Measurements from ENCODE around the gene MAPKAP1.

Gene MAPKAP1

DNA sequence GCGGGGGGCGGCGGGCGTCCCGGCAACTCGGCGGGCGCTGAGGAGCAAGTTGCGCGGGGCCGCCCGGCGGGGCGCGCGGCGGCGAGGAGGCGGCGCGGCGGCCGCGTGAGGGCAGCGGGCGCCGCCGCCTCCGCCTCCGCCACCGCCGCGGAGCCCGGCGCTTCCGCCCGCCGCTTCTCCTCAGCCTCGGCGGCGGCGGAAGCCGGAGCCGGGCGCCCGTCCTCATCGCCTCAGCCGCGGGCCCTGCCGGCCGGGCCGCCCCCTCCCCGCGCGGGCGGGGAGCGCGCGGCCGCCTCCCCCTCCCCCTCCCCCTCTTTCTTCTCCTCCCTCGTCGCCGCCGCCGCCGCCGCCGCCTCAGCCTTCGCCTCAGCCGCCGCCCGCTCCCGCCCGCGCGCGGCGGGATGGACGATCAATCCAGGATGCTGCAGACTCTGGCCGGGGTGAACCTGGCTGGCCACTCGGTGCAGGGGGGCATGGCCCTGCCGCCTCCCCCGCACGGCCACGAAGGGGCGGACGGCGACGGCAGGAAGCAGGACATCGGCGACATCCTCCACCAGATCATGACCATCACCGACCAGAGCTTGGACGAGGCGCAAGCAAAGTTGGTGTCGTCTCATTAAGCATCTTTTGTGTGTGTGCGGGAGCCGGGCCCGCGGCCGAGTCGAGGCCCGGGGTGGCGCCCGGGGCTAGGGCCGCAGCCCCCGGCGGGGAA, 40.2 kb upstream of the MAPKAP1 start, which contains the start of gene PBX3:
PBX3 (plus strand) TSS at position 321 of the 712 bp plus-strand sequence.
- Histone ChIP-seq H3K4me1 (ENCODE audit: control insufficient read depth, low read depth, low read length) (peaks cover 41% of the 10 kb centered on the region), H3K27ac (ENCODE audit: low read length) (no peak within 1 kb of the TSS), H3K9me3 (ENCODE audit: control insufficient read depth, low read depth, low read length) (no peaks in the 10 kb centered on the region), H3K4me3 (ENCODE audit: low read length) (peak within 1 kb of the TSS; percentile 93), H3K9ac (ENCODE audit: low read length) (peak within 1 kb of the TSS; percentile 62), H3K27me3 (ENCODE audit: control insufficient read depth, insufficient read depth, low read length) (peaks cover 15% of the 10 kb centered on the region), H3K36me3 (ENCODE audit: control insufficient read depth, low read depth, low read length) (peaks cover 15% of the 10 kb centered on the region)

DNA sequence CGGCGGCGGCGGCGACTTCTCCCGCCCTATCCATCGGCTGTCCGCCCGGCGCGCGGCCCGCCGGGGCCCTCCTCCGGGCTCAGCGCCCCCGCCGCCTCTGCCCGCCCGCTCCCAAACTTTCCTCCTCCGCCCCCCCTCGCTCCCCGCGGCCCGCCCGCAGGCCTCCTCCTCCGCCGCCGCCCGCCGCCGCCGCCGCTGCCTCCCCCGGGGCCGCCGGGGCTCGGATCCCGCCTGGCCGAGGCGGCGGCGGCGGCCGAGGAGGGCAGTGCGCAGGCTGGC, 39.7 kb upstream of the MAPKAP1 start:
- peak overlapping the region; percentile 35 for H3K4me3 ChIP-seq (ENCODE audit: low read length)
- H3K4me1 ChIP-seq (ENCODE audit: control insufficient read depth, low read depth, low read length) = peaks cover 36% of the 10 kb centered on the region
- H3K9ac ChIP-seq (ENCODE audit: low read length) = no peak overlapping the region
- peaks cover 15% of the 10 kb centered on the region for H3K36me3 ChIP-seq (ENCODE audit: control insufficient read depth, low read depth, low read length)
- H3K27me3 ChIP-seq (ENCODE audit: control insufficient read depth, insufficient read depth, low read length) = peaks cover 15% of the 10 kb centered on the region
- no peak overlapping the region for H3K27ac ChIP-seq (ENCODE audit: low read length)
- no peaks in the 10 kb centered on the region for H3K9me3 ChIP-seq (ENCODE audit: control insufficient read depth, low read depth, low read length)

DNA sequence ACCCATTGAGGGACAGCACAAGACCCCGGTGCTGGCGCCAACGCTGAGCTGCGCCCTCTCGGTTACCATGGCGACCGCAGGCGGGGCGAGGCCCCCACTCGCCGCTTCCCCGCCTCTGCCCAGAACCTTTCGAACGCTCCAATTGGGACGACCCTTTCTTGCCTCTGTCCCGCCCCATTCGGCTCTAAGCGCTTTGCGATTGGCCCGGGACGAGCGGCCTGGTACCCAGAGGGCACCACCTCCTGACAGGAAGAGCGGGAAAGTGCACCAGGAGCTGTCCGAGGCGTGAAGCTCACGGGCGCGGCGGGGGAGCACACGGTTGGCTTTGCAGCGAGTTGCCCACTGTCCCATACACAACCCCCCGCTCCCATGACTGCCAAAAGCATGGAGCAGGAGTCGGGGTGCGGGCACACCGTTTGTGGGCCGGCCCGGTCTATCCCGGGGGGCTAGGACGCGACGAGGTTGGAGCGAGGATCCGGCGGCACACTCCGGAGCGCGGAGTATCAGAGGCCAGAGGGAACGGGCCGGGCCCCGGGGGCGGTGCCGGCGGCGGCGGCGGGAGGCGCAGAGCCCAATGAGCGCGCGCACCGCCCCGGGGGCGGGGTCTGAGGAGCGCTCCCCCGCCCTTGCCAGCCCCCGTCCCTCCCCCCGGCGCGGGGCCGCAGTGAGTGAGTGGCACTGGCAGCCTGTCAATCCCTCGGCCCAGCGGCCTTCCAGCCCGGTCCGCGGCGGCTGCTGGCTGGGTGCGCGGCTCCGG, 39.2 kb upstream of the MAPKAP1 start:
- Histone ChIP-seq H3K4me1 (ENCODE audit: control insufficient read depth, low read depth, low read length) (peaks cover 31% of the 10 kb centered on the region), H3K27ac (ENCODE audit: low read length) (no peak overlapping the region)

DNA sequence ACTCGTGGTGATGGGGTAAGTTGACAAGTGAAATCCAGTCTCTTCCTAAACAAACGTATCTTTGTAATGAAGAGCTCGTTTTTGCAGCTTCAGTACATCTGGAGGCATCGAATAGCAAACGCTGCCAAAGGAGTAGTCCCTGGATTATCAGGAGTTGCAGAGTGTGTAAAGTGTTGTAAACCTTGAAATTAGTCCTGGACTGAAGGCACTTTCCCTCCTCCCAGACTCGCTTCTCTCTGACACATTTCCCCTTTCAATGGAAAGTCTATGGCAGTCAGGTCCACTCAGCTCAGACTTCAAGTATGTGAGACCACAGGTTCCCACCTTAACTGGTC, 38.6 kb upstream of the MAPKAP1 start:
- Histone ChIP-seq H3K9me3 (ENCODE audit: control insufficient read depth, low read depth, low read length) (no peaks in the 10 kb centered on the region), H3K4me1 (ENCODE audit: control insufficient read depth, low read depth, low read length) (peaks cover 27% of the 10 kb centered on the region), H3K4me3 (ENCODE audit: low read length) (peak overlapping the region; percentile 35), H3K27ac (ENCODE audit: low read length) (no peak overlapping the region), H3K27me3 (ENCODE audit: control insufficient read depth, insufficient read depth, low read length) (peaks cover 15% of the 10 kb centered on the region), H3K9ac (ENCODE audit: low read length) (no peak overlapping the region), H3K36me3 (ENCODE audit: control insufficient read depth, low read depth, low read length) (peaks cover 9% of the 10 kb centered on the region)

More for the DNA sequence above, 39.2 kb upstream of the MAPKAP1 start:
- Histone ChIP-seq H3K27me3 (ENCODE audit: control insufficient read depth, insufficient read depth, low read length) (peaks cover 15% of the 10 kb centered on the region), H3K4me3 (ENCODE audit: low read length) (peak overlapping the region; percentile 35), H3K9ac (ENCODE audit: low read length) (no peak overlapping the region), H3K9me3 (ENCODE audit: control insufficient read depth, low read depth, low read length) (no peaks in the 10 kb centered on the region), H3K36me3 (ENCODE audit: control insufficient read depth, low read depth, low read length) (peaks cover 11% of the 10 kb centered on the region)

DNA sequence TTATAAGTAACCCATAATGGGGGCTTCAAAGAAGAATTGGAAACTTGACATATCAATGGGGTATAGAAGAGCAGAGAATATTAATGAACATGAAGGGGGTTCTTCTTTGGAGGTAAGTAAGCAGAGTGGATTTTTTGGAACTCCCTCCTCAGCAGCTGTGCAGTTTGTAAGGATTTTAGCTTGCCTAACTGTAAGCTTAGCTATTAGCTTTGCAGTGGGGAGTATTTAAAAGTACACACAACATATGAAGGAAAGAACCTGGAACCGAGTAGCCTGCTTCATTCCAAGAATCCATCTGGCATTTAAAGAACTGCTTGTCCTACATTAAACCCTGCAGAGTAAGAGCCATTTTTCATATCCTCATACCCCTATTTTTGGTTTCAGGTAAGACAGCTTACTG, 38.0 kb upstream of the MAPKAP1 start:
- no peak overlapping the region for H3K9ac ChIP-seq (ENCODE audit: low read length)
- no peak overlapping the region for H3K4me3 ChIP-seq (ENCODE audit: low read length)
- H3K36me3 ChIP-seq (ENCODE audit: control insufficient read depth, low read depth, low read length) = peaks cover 6% of the 10 kb centered on the region
- no peak overlapping the region for H3K27ac ChIP-seq (ENCODE audit: low read length)
- H3K9me3 ChIP-seq (ENCODE audit: control insufficient read depth, low read depth, low read length) = no peaks in the 10 kb centered on the region
- H3K4me1 ChIP-seq (ENCODE audit: control insufficient read depth, low read depth, low read length) = peaks cover 21% of the 10 kb centered on the region
- H3K27me3 ChIP-seq (ENCODE audit: control insufficient read depth, insufficient read depth, low read length) = peaks cover 15% of the 10 kb centered on the region

DNA sequence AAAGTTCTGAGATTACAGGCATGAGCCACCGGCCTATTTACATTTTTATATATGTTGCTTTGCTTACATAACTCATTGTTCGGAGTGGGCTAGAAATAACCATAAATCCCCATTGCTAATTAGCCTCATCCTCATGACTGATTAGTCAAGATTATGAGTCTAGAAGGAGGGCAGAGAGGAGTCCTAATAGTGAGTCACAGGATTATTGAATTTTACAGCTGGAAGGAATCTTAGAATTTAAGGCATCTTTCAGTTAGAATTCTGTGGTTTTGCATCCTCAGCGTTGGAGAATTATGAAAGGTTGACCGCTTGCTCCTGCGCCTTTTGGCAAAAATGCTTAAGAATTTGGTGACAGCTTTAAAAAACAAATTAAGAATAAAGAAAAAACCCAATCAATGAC, 37.6 kb upstream of the MAPKAP1 start:
- no peak overlapping the region for H3K9ac ChIP-seq (ENCODE audit: low read length)
- peaks cover 2% of the 10 kb centered on the region for H3K36me3 ChIP-seq (ENCODE audit: control insufficient read depth, low read depth, low read length)
- H3K4me1 ChIP-seq (ENCODE audit: control insufficient read depth, low read depth, low read length) = peaks cover 17% of the 10 kb centered on the region
- no peaks in the 10 kb centered on the region for H3K9me3 ChIP-seq (ENCODE audit: control insufficient read depth, low read depth, low read length)
- peaks cover 15% of the 10 kb centered on the region for H3K27me3 ChIP-seq (ENCODE audit: control insufficient read depth, insufficient read depth, low read length)
- H3K27ac ChIP-seq (ENCODE audit: low read length) = no peak overlapping the region
- H3K4me3 ChIP-seq (ENCODE audit: low read length) = no peak overlapping the region

DNA sequence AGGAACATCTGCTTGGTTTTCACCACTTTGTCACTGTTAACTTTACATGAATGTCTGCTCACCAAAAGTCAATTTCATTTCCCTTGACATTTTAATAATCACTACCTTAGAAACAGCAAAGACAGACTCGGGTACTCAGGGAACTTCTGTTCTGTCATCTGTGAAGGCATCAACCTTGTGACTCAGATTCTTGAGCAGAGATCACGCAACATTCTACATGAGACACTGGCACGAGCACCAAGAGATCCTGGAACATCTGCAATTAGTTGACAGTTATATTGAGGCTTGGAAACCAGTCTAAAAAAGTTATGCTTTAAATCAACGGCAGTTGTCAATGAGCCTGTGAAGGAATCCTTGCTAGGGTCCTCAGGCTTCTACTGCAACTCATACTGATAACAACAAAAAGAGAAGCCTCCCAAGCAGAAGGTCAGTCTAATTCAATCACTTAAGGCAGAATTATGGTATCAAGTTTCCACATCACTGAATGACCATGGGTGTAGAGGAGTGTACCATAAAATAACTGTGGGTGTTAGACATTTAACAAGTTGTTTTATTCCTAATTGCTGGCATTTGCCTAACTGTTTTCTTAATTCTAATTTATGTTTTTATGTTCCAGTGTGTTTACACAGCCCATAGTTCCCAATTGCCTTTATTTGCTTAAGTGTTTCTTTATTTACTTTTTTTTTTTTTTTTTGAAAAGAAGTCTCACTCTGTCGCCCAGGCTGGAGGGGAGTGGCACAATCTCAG, 36.8 kb upstream of the MAPKAP1 start:
- Histone ChIP-seq H3K27ac (ENCODE audit: low read length) (no peak overlapping the region), H3K4me1 (ENCODE audit: control insufficient read depth, low read depth, low read length) (peaks cover 9% of the 10 kb centered on the region), H3K9me3 (ENCODE audit: control insufficient read depth, low read depth, low read length) (no peaks in the 10 kb centered on the region), H3K9ac (ENCODE audit: low read length) (no peak overlapping the region), H3K27me3 (ENCODE audit: control insufficient read depth, insufficient read depth, low read length) (peaks cover 11% of the 10 kb centered on the region), H3K36me3 (ENCODE audit: control insufficient read depth, low read depth, low read length) (no peaks in the 10 kb centered on the region), H3K4me3 (ENCODE audit: low read length) (no peak overlapping the region)

DNA sequence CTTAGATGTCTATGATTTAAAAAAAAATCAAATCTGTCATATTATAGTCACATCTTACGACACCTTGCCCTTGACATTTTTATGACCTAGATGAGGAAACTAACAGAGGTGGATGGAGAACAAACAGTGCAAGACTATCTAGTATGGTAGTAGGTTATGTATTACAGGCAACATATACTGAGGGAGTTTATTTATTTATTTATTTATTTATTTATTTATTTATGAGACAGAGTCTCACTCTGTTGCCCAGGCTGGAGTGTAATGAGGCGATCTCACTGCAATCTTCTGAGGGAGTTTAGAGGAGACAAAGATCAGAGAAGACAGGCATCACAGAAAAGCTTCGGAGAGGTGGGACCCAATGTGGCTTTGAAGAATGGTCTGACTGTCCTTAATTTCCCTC, 35.6 kb upstream of the MAPKAP1 start:
- no peaks in the 10 kb centered on the region for H3K9me3 ChIP-seq (ENCODE audit: control insufficient read depth, low read depth, low read length)
- no peaks in the 10 kb centered on the region for H3K36me3 ChIP-seq (ENCODE audit: control insufficient read depth, low read depth, low read length)
- H3K4me1 ChIP-seq (ENCODE audit: control insufficient read depth, low read depth, low read length) = peaks cover 8% of the 10 kb centered on the region
- H3K9ac ChIP-seq (ENCODE audit: low read length) = no peak overlapping the region
- peaks cover 11% of the 10 kb centered on the region for H3K27me3 ChIP-seq (ENCODE audit: control insufficient read depth, insufficient read depth, low read length)
- no peak overlapping the region for H3K4me3 ChIP-seq (ENCODE audit: low read length)
- no peak overlapping the region for H3K27ac ChIP-seq (ENCODE audit: low read length)

DNA sequence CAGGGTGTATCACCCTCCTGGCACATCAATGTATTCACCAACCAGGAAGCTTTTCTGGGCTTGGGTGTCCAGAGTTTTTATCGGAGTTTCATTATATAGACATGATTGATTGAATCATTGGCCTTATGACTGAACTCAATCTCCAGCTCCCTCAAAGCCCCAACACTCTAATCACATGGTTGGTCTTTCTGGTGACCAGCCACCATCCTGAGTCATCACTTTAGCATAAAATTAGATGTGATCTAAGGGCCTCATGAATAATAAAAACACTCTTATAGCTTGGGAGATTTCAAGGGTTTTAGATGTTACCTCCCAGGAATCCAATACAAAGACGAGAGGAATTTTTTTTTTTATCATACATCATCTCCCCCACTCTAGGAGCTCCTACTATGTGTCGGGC, 32.4 kb upstream of the MAPKAP1 start:
- Histone ChIP-seq H3K9me3 (ENCODE audit: control insufficient read depth, low read depth, low read length) (no peaks in the 10 kb centered on the region), H3K4me3 (ENCODE audit: low read length) (no peak overlapping the region), H3K4me1 (ENCODE audit: control insufficient read depth, low read depth, low read length) (no peaks in the 10 kb centered on the region), H3K9ac (ENCODE audit: low read length) (no peak overlapping the region), H3K36me3 (ENCODE audit: control insufficient read depth, low read depth, low read length) (no peaks in the 10 kb centered on the region), H3K27me3 (ENCODE audit: control insufficient read depth, insufficient read depth, low read length) (peaks cover under 1% of the 10 kb centered on the region), H3K27ac (ENCODE audit: low read length) (no peak overlapping the region)

DNA sequence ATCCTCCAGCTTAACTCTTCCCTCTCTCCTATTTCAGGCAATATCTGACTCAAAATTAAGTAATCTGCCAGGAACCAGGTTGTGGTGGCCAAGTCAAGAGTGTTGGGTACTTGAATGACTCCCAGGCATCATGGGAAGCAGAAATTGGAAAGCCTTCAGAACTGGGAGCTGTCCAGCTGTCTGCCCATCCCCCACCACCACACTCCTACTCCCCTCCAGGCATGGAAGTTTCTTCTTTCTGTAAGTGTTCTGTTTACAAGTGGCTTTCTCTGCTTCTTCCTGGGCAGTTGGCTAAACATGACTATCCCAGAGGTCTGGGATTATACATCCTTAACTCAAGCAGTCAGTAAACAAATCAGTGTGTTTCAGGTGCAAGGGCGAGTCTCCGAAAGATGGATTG, 25.6 kb upstream of the MAPKAP1 start:
- Histone ChIP-seq H3K4me1 (ENCODE audit: control insufficient read depth, low read depth, low read length) (no peaks in the 10 kb centered on the region), H3K27me3 (ENCODE audit: control insufficient read depth, insufficient read depth, low read length) (no peaks in the 10 kb centered on the region), H3K27ac (ENCODE audit: low read length) (no peak overlapping the region), H3K4me3 (ENCODE audit: low read length) (no peak overlapping the region), H3K9ac (ENCODE audit: low read length) (no peak overlapping the region), H3K36me3 (ENCODE audit: control insufficient read depth, low read depth, low read length) (no peaks in the 10 kb centered on the region), H3K9me3 (ENCODE audit: control insufficient read depth, low read depth, low read length) (no peaks in the 10 kb centered on the region)

DNA sequence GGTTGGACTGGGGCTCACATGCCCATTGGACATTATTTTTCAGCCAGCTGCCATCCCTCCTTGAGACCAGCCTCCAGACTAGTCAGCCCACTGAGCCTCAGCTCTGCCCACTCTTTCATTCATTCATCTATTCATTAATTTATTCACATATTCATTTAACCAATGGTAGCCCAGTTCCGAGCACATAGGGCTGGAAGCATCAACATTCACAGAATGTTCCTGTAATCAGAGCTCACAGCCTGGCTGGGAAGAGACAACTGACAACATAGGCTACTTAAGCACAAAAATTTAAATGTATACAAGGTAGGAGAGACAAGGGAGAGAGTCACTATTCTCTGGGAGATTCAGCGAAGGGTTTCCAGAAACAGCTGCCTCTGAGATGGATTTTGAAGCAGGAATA, 23.2 kb upstream of the MAPKAP1 start:
- Histone ChIP-seq H3K27ac (ENCODE audit: low read length) (no peak overlapping the region), H3K4me3 (ENCODE audit: low read length) (no peak overlapping the region), H3K36me3 (ENCODE audit: control insufficient read depth, low read depth, low read length) (no peaks in the 10 kb centered on the region), H3K9ac (ENCODE audit: low read length) (no peak overlapping the region), H3K9me3 (ENCODE audit: control insufficient read depth, low read depth, low read length) (no peaks in the 10 kb centered on the region), H3K27me3 (ENCODE audit: control insufficient read depth, insufficient read depth, low read length) (no peaks in the 10 kb centered on the region), H3K4me1 (ENCODE audit: control insufficient read depth, low read depth, low read length) (no peaks in the 10 kb centered on the region)

All from iPS-18a (cell line).